NCI-H1930 (cell line): ENCODE measurements around the gene MAGEA1.
A peak's percentile ranks its signal among the peaks of the same experiment; 100 is the strongest.
"Not testable (repeated sequence)": the region's sequence is repeated elsewhere in the genome, so short reads cannot be mapped to it uniquely, and the experiment has no call there.

ENCODE experiments used
- DNase-seq, 2 experiments: peaks; one replicate each; lab custom pipeline; 2025; lab: John Stamatoyannopoulos, UW

The MAGEA1 gene

GRCh38 chrX:153179131-153179530, at the start of gene MAGEA1:
MAGEA1 (plus strand) TSS chrX:153179284; CDS start chrX:153182390, 3,106 bp downstream.
- peak; percentile 44 to 65 for DNase-seq

DNA sequence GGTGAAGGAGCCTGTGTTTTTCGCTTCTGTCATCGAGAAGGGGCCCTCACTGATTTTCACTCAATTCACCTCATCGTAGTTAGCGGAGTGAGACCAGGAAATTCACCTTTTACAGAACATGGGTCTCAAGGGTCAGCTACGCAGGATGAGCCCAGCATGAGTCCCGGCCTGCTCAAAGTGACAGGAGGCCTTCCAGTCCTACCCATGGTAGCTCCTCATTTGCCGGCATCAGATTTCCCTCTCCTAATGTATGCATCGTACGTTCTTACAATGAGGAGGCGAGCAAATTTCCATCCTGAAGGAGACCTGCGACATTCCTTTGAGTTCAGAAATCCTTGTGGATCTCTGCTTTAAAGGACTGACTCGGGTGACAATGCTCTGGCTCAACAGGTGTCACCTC, 46.2 kb upstream of the MAGEA1 start:
- not testable (repeated sequence) for DNase-seq

- DNase-seq, result not testable (repeated sequence)
Measured at GRCh38 chrX:153139074-153139473, 40.0 kb upstream of the MAGEA1 start.

DNA sequence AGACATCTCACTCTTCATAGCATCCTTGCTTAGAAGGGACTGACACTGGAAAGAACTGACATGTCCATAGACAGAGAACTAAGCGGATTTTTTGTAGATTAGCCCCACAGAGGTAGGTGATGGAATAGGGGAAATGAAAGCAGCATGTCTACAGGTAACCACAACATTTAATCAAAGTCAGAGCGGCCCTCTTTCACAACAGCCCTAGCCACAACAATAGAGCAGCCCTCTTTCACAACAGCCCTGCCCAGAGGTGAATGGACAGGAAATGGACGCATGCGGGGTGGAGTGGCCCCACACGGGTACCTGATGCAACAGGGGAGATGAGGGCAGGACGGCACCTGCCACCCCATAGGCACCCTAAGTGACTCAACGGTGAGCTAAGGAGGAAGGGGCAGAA, 32.8 kb upstream of the MAGEA1 start:
- DNase-seq, result not testable (repeated sequence)

DNA sequence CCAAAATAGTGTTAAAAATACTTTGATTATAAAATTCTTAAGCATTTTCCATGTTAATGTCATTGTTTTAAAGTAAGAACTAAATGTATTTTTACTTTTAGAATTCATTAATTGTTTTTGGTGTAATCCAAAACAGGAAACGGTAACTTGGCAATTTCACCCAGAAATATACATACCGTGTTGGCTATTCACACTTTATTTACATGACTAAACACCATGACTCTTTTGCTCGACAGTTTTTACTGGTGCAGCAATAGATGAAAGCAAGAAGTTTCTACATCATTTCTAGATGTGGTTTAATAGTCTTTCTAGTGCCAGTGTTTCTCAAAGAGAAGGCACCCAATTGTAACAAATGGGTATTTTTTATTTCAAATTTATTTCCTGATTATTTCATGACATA, 25.6 kb upstream of the MAGEA1 start:
- no peak for DNase-seq

GRCh38 chrX:153157450-153157849, 21.6 kb upstream of the MAGEA1 start:
- DNase-seq, result no peak

- DNase-seq, result no peak
Measured at GRCh38 chrX:153158319-153158718, 20.8 kb upstream of the MAGEA1 start.

DNA sequence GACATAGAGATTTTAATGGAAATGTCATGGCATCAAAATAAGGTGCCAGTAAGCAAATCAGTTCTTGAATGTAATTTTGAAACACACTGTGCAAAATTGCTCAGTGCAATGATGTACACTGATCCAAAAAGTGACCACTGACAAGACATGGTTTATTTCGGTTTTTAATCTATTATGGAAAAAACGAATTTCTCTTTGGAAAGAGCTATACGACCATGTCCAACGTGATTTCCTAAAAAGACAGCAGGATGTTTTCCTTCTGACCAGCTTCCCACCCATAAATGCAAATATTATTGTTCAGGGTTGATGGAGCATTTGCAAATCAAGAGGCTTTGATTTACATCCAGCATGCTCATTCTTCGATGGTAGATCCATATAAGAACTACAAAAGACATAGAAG, 17.1 kb upstream of the MAGEA1 start:
- no peak for DNase-seq

DNA sequence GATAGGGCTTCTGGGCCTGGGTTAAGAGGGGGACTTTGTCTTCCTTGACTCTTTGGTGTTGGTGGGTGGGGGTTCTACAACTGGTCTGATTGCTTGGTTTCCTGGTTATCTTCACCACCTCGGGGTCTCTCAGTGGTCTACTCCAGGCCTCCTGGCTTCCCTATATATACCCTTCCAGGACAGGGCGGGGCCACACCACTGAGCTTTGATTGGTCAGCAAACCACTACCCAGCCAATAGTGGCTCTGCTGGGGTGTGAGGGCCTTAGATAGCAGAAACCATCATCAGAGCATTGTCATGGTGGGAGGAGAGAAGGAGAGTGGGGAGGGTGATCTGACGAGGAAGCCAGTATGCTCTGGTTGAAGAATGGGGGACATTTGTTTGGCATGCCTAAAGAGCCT, 14.4 kb upstream of the MAGEA1 start:
- no peak for DNase-seq

- not testable (repeated sequence) for DNase-seq
Measured at GRCh38 chrX:153168423-153168822, 10.7 kb upstream of the MAGEA1 start.

DNA sequence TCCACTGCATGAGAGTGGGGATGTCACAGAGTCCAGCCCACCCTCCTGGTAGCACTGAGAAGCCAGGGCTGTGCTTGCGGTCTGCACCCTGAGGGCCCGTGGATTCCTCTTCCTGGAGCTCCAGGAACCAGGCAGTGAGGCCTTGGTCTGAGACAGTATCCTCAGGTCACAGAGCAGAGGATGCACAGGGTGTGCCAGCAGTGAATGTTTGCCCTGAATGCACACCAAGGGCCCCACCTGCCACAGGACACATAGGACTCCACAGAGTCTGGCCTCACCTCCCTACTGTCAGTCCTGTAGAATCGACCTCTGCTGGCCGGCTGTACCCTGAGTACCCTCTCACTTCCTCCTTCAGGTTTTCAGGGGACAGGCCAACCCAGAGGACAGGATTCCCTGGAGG, 2.7 kb downstream of the MAGEA1 start:
- no peak for DNase-seq

DNA sequence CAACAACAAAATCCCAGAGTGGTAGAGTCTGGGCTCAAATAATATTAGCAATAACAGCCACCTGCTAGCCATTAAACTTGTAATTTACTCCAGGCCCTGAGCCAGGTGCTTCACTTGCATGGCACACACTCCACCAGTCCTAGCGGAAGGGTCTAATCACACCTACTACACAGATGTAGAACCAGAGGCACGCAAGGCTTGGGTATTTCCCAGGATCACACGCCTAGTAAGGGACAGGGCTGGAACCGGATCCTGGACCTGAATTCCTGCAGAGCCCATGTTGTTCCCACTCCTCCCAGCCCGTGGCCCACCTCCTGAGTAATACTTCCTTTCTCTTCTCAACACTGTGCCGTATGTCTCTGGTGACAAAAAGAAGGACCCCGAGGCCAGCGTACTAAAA, 5.7 kb downstream of the MAGEA1 start:
- DNase-seq, result peak in 1 of 2 experiments; percentile 1

GRCh38 chrX:153190381-153190780, 11.3 kb downstream of the MAGEA1 start:
- DNase-seq, result no peak

- DNase-seq, result no peak
Measured at GRCh38 chrX:153200462-153200861, 21.4 kb downstream of the MAGEA1 start.

GRCh38 chrX:153206425-153207046, 27.5 kb downstream of the MAGEA1 start:
- DNase-seq, result no peak

- DNase-seq, result no peak
Measured at GRCh38 chrX:153209347-153209746, 30.3 kb downstream of the MAGEA1 start.

DNA sequence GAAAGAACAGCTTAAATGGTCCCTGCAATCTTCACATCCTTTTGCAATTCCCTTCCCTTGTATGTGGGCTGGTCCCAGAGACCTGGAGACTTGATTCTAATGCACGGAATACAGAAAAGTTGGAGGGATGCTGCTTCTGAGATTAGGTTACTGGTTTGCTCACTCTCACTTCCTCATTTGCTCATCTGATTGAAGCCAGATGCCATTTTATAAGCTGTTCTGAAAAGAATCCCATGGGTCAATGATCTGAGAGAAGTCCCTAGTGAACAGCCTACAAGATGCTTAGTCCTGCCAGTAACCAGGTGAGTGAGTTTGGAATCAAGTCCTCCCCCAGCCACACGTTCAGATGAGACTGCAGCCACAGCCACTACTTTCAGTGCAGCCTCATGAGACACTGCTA, 35.9 kb downstream of the MAGEA1 start:
- no peak for DNase-seq

GRCh38 chrX:153216926-153217325, 37.8 kb downstream of the MAGEA1 start:
- no peak for DNase-seq

- DNase-seq, result no peak
Measured at GRCh38 chrX:153225438-153226098, 46.5 kb downstream of the MAGEA1 start.

- no peak for DNase-seq
Measured at GRCh38 chrX:153226344-153227185, 47.5 kb downstream of the MAGEA1 start.
